GM10266 (cell line): ENCODE data around the gene CMTR2.
"Not testable (repeated sequence)": the region's sequence is repeated elsewhere in the genome, so short reads cannot be mapped to it uniquely, and the experiment has no call there.

Source experiments
- DNase-seq: peaks from one replicate; pipeline ENCODE4 v3.0.0; 2012; ENCODE audit errors: extremely low spot score
- TF ChIP-seq, protein P1 (sequence below): IDR thresholded peaks from 2 replicates; pipeline ENCODE4 v1.5.1; 2012; ENCODE audit warnings: mild to moderate bottlenecking, low read depth; ENCODE audit not compliant: control insufficient read depth, insufficient read depth; ENCODE audit errors: missing control alignments

CMTR2 gene

DNA sequence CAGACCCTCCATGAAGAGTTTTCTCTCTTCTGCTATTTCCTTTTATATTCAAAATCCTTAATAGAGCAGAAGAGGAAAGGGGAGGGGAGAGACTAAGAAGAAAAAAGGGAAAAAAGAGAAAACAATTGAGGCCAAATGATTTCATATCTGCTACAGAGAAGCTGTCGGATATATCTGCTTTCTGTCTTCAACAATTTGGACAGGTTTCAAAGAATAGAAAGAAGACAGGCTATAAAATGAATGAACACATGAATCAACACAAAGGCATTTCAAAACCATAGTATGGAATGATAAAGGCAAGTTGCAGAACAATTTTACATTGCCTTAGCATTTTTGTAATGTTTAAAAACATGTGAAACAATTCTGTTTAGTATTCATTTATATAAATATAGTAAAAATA, 4.7 kb upstream of the CMTR2 start:
- TF ChIP-seq, protein P1, sequence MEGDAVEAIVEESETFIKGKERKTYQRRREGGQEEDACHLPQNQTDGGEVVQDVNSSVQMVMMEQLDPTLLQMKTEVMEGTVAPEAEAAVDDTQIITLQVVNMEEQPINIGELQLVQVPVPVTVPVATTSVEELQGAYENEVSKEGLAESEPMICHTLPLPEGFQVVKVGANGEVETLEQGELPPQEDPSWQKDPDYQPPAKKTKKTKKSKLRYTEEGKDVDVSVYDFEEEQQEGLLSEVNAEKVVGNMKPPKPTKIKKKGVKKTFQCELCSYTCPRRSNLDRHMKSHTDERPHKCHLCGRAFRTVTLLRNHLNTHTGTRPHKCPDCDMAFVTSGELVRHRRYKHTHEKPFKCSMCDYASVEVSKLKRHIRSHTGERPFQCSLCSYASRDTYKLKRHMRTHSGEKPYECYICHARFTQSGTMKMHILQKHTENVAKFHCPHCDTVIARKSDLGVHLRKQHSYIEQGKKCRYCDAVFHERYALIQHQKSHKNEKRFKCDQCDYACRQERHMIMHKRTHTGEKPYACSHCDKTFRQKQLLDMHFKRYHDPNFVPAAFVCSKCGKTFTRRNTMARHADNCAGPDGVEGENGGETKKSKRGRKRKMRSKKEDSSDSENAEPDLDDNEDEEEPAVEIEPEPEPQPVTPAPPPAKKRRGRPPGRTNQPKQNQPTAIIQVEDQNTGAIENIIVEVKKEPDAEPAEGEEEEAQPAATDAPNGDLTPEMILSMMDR: no peak
- no peak for DNase-seq

DNA sequence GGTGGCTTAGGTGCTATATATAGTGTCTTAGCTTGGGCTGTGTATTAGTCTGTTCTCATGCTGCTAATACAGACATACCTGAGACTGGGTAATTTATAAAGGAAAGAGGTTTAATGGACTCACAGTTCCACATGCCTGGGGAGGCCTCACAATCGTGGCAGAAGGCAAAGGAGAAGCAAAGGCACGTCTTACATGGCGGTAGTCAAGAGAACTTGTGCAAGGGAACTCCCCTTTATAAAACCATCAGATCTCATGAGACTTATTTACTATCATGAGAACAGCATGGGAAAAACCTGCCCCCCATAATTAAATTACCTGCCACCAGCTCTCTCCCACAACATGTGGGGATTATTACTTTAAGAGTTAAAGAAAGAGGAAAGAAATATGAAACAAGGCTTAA, 2.9 kb upstream of the CMTR2 start:
- DNase-seq: not testable (repeated sequence)

- DNase-seq: no peak
- TF ChIP-seq, protein P1: no peak
Observed at GRCh38 chr16:71289732-71290062, 495 bp upstream of the CMTR2 start.

DNA sequence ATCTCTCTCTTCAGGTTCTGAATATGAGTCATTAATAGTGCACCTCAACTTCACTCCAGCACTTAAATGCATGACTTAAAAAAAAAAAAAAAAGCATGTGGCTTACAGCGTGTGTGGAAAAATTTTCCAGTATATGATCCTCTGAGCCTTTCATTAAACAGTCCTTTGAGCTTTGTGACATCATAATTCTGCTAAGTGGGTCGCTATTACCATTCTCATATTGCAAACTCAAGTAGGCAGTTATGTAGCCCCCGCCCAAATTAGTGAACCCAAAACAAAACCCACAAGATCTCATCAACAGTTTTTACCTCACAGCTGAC, 672 bp downstream of the CMTR2 start:
- no peak for DNase-seq

GRCh38 chr16:71287911-71288310, 1.3 kb downstream of the CMTR2 start:
- no peak for DNase-seq
- TF ChIP-seq, protein P1: no peak

More for the DNA sequence above, 672 bp downstream of the CMTR2 start:
- TF ChIP-seq, protein P1: no peak

- TF ChIP-seq, protein P1: no peak
- DNase-seq: no peak
Observed at GRCh38 chr16:71287454-71287853, 1.7 kb downstream of the CMTR2 start.

DNA sequence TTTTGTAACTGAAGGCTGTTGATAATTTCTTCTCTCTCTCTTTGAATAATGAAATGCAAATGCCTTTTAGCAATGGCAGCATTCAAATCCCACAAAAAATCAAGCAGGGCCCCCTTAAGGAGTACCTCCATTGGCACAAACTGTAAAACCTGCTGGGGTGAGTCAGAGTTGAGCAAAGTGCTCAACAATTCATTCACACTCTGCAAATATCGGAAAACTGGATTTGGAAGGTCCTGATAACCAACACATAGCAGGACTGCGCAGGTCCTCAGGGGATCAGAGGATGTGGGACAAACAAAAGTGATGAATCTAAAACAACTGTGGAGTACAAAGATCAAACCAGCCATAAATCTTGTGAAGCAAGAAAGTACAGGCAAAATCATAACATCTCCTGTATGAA, 5.6 kb downstream of the CMTR2 start:
- no peak for DNase-seq
- TF ChIP-seq, protein P1: no peak

- DNase-seq: no peak
- TF ChIP-seq, protein P1: no peak
Observed at GRCh38 chr16:71282943-71283342, 6.3 kb downstream of the CMTR2 start.
